Prostate gland (tissue), 2 donors: Measurements from ENCODE around the gene XPO6.

Experiments used
- CTCF ChIP-seq, 4 experiments: fragments of 200-600 bp in 2 of 4; fragments of 450-650 bp in 2 of 4; sonication (generic) in 2 of 4; IDR thresholded peaks; 1 replicate in 3 of 4; 2 replicates in 1 of 4; pipeline ENCODE4 v1.5.1; 2016 to 2019; ENCODE audit warnings: antibody characterized with exemption in 4 of 4, mild to moderate bottlenecking in 2 of 4, moderate library complexity in 2 of 4
- POLR2A ChIP-seq: fragments of 450-650 bp; IDR thresholded peaks from one replicate; pipeline ENCODE4 v1.6.1; 2016; ENCODE audit warnings: antibody characterized with exemption, mild to moderate bottlenecking

- TF ChIP-seq POLR2A: no peak
- no peak for TF ChIP-seq CTCF (IDR thresholded peaks at IDR 0.05)
Measured at GRCh38 chr16:28207399-28207798, 4.4 kb downstream of the XPO6 start.
